KG1 (cell line): ENCODE measurements around the gene PRPH2.
A peak's percentile ranks its signal among the peaks of the same experiment; 100 is the strongest.

Source experiments
- DNase-seq: peaks from one replicate; lab custom pipeline; 2025; lab: John Stamatoyannopoulos, UW

The PRPH2 gene

DNA sequence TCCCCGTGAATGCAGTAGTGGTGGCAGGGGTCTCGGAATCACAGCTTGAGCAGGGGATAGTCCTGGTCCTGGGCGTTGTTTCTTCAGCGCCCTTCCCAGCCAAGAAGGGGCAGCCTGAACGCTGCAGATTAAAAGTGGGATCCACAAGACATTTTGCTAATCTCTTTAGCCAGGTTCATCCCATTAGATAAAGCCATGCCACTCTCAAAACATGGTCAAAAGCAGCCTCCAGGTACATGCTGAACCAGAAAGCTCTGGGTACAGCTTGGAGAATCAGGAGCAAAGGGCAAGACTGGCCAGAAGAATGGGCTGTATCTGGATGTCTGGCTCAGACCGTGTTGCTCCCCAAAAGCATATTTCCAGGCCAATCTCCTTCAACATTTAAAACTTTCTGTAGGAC lies at the start of gene PRPH2:
PRPH2 (minus strand) TSS at position 101 of the 400 bp plus-strand sequence. CDS start 263 bp downstream, outside the sequence.
- no peak for DNase-seq

DNA sequence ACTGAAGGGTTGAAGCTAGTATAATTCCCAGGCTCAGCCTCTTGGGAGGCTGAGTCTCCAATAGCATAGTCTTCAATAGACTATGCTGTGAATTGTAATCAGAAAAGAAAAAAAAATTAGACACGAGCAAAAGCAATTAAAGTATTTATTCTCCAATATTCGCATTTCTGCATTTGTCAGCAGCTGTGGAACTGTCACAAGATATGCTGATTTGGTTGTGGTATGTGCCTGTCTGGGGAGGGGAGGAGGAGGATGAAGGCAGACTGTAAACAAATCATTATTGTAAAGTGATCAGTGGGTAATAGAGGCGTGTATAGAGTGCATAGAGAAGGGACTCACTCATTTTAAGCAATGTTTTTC lies 49.3 kb upstream of the PRPH2 start:
- no peak for DNase-seq

DNA sequence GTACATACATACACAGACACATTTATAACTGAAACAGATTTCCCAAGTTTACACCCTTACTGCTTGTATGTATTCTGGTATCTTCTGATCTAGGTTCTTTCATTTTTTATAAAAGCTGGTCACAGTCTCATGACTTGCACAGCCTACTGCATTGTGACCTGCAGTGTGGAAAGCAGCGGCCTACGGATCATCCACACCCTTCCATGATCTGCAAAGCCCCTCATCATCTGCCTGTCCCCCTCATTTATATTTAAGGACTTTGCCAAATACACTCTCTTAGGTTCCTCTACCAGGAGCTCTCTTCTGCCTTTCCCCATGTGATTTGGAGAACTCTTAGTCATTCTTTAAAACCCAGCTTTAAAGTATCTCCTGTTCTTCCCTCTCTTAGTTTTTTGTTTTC lies 47.4 kb upstream of the PRPH2 start:
- DNase-seq = no peak

- DNase-seq = no peak
Measured at GRCh38 chr6:42769051-42769450, 46.7 kb upstream of the PRPH2 start.

- no peak for DNase-seq
Measured at GRCh38 chr6:42766163-42766670, 43.8 kb upstream of the PRPH2 start.

GRCh38 chr6:42764911-42765648 lies 42.7 kb upstream of the PRPH2 start:
- DNase-seq = no peak

- DNase-seq = no peak
Measured at GRCh38 chr6:42762950-42763349, 40.6 kb upstream of the PRPH2 start.

DNA sequence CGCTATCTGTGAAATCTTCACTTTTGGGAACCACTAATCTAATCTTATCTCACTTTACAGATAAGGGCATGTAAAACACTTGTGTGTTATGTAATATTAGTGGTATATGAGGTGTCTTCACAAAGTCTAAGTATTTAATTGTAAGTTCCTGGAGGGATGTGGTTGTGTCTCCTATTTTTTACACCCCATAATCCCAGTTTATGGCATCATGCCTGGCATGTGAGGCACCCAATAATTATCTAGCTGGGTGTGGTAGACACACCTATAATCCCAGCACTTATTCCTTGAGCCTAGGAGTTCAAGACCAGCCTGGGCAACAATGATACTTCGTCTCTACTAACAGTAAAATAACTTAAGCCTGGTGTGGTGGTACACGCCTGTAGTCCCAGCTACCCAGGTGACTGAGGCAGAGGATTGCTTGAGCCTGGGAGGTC lies 40.0 kb upstream of the PRPH2 start:
- DNase-seq = no peak

- DNase-seq = no peak
Measured at GRCh38 chr6:42761287-42762067, 39.1 kb upstream of the PRPH2 start.

GRCh38 chr6:42758756-42759430 lies 36.5 kb upstream of the PRPH2 start:
- no peak for DNase-seq

DNA sequence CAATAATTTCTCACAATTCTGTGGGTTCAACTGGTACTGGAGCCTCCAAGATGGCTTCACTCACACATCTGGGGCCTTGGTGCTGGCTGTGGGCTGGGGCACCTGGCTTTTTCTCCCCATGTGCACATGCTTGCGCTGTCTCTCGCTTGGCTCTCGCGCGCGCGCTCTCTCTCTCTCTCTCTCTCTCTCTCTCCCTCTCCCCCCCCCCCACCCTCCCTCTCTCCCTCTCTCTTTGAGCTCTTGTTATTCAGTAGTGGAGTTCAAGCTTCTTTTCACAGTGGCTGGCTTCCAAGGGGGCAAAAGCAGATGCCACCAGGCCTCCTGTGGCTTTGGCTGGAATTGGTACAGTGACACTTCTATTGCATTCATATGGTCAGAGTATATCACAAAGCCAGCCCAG lies 34.3 kb upstream of the PRPH2 start:
- no peak for DNase-seq

DNA sequence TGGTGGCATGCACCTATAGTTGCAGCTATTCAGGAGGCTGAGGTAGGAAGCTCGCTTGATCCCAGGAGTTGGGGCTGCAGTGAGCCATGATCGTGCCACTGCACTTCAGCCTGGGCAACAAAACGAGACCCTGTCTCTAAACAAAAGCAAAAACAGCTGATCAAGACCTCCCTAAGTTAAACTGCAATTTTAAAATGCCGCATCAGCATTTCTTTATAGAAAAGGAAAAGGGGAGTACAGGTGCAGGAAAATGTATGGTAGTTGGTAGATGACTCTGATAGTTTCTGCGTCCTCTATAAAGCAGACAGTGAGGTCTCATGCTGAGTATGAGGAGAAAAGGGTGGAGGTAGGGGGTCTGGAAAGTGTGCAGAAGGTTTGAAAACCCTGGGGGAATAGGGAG lies 32.4 kb upstream of the PRPH2 start:
- DNase-seq = no peak

- no peak for DNase-seq
Measured at GRCh38 chr6:42751055-42751454, 28.7 kb upstream of the PRPH2 start.

- DNase-seq = no peak
Measured at GRCh38 chr6:42748203-42748898, 26.0 kb upstream of the PRPH2 start.

GRCh38 chr6:42746463-42747391 lies 24.3 kb upstream of the PRPH2 start:
- peak; percentile 79 for DNase-seq

- DNase-seq = peak; percentile 94
Measured at GRCh38 chr6:42745640-42746462, 23.5 kb upstream of the PRPH2 start, which contains the start of gene TBCC. Gene TBCC (minus strand): TSS chr6:42746103. CDS start chr6:42746073, 30 bp downstream.

GRCh38 chr6:42745083-42745639 lies 22.8 kb upstream of the PRPH2 start:
- DNase-seq = peak; percentile 60

GRCh38 chr6:42744351-42744893 lies 22.0 kb upstream of the PRPH2 start:
- no peak for DNase-seq
